ENCODE measurements around the gene PRKCB. TPM values are rescaled to one million over a fixed set of nuclear protein-coding genes. Genes with fewer than 3 reads are reported as not detected.

PRKCB gene
- total and polyA plus RNA-seq, 2 experiments from 2014 or later = 3.7 to 16.4 TPM

DNA sequence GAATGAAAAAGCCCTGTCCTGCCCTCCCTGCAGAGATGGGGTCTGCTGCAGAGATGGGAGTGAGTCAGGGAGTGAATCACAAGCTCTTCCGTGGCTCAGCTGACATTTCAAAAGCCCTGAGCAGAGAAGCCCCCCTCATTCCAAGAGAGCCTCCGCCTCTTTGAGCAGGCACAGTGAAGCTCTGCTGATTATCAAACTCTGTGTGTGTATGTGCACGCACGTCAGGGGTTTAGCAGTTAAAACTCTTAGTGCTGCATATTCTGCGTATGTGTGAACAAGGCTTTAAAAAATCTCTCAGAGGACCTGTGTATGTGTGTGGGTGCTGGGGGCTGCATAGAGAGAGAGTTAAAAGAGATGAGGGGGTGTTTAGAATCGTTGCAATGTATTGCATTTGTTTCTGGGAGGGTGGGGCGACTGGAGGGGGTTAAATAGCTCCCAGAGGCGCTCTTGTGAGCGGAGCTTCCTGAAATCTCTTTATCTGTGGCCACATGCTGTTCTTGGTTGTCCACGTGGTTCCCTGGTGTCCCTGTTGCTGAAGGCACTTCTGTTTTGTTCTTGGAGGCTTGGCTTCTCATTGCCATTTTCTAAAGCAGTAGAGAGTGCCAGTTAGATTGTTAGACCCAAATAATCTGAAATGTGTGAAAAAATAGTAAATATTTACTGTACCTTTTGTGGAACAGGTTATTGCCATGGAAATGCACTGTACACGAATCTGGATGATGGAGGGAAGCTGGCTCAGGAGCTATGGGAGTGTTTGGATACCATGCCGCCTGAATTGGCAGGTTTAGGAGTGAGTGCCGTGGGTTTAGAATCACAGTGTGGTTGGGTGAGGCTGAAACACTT lies 116.6 kb downstream of the PRKCB start:
- Histone ChIP-seq H3K4me3 (no peak overlapping the region), H3K36me3 (ENCODE audit: insufficient read depth) (no peaks in the 10 kb centered on the region), H3K4me2 (peak overlapping the region; percentile 57; the same call in 1 of the 2 replicates), H4K20me1 (replicated peaks; ENCODE audit: insufficient read depth) (no peaks in the 10 kb centered on the region), H3K27me3 (ENCODE audit: insufficient read depth) (no peaks in the 10 kb centered on the region), H3K9me2 (ENCODE audit: insufficient read depth) (no peaks in the 10 kb centered on the region), H3F3A (replicated peaks; ENCODE audit: low read depth) (no peaks in the 10 kb centered on the region), H3K79me2 (replicated peaks; ENCODE audit: insufficient read depth) (no peaks in the 10 kb centered on the region), H3K4me1 (ENCODE audit: insufficient read depth) (peaks cover 15% of the 10 kb centered on the region), H2AFZ (no peak overlapping the region; the same call in 1 of the 2 replicates), H3K27ac (ENCODE audit: low read depth) (no peak overlapping the region)
- ATAC-seq (peak; percentile 74), DNase-seq (ENCODE audit: low spot score) (no peak)
- H3K9me3 Mint-ChIP-seq = no peaks in the 10 kb centered on the region
- no peaks in the 10 kb centered on the region for H3K36me3 Mint-ChIP-seq (ENCODE audit: low read depth)
- no peak overlapping the region for H3K27ac Mint-ChIP-seq
- H3K4me1 Mint-ChIP-seq = peaks cover 28% of the 10 kb centered on the region
- H3K4me3 Mint-ChIP-seq = peak overlapping the region; percentile 4; the same call in 1 of the 3 replicates
- TF ChIP-seq ZNF114 (CRISPR knock-in tag; IDR thresholded peaks at IDR 0.05) (no peak), STAT1 (IDR thresholded peaks at IDR 0.05; ENCODE audit: unreplicated experiment) (no peak), EZH2phosphoT487 (IDR thresholded peaks at IDR 0.05; ENCODE audit: unreplicated experiment) (no peak), CTCF (conservative IDR thresholded peaks at IDR 0.05; ENCODE audit: low read depth in 2 of 2) (no peak), POLR2AphosphoS5 (IDR thresholded peaks at IDR 0.05; ENCODE audit: low read depth) (no peak)
- peaks cover 3% of the 10 kb centered on the region for H3K27me3 Mint-ChIP-seq (ENCODE audit: insufficient read depth, low read depth, poor library complexity)

GRCh38 chr16:23952971-23953300 lies 117.2 kb downstream of the PRKCB start:
- Histone ChIP-seq H3K4me3 (no peak overlapping the region), H3K27me3 (ENCODE audit: insufficient read depth) (no peaks in the 10 kb centered on the region), H3K79me2 (replicated peaks; ENCODE audit: insufficient read depth) (no peaks in the 10 kb centered on the region), H3K4me2 (no peak overlapping the region), H3K36me3 (ENCODE audit: insufficient read depth) (no peaks in the 10 kb centered on the region), H3K27ac (ENCODE audit: low read depth) (no peak overlapping the region), H3K9me2 (ENCODE audit: insufficient read depth) (no peaks in the 10 kb centered on the region), H3K4me1 (ENCODE audit: insufficient read depth) (peaks cover 13% of the 10 kb centered on the region), H4K20me1 (replicated peaks; ENCODE audit: insufficient read depth) (no peaks in the 10 kb centered on the region), H2AFZ (no peak overlapping the region), H3F3A (replicated peaks; ENCODE audit: low read depth) (no peaks in the 10 kb centered on the region)
- TF ChIP-seq CTCF (conservative IDR thresholded peaks at IDR 0.05; ENCODE audit: low read depth in 2 of 2) = no peak
- TF ChIP-seq, protein P1, sequence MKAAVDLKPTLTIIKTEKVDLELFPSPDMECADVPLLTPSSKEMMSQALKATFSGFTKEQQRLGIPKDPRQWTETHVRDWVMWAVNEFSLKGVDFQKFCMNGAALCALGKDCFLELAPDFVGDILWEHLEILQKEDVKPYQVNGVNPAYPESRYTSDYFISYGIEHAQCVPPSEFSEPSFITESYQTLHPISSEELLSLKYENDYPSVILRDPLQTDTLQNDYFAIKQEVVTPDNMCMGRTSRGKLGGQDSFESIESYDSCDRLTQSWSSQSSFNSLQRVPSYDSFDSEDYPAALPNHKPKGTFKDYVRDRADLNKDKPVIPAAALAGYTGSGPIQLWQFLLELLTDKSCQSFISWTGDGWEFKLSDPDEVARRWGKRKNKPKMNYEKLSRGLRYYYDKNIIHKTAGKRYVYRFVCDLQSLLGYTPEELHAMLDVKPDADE (IDR thresholded peaks at IDR 0.05) = no peak
- TF ChIP-seq, protein P2, sequence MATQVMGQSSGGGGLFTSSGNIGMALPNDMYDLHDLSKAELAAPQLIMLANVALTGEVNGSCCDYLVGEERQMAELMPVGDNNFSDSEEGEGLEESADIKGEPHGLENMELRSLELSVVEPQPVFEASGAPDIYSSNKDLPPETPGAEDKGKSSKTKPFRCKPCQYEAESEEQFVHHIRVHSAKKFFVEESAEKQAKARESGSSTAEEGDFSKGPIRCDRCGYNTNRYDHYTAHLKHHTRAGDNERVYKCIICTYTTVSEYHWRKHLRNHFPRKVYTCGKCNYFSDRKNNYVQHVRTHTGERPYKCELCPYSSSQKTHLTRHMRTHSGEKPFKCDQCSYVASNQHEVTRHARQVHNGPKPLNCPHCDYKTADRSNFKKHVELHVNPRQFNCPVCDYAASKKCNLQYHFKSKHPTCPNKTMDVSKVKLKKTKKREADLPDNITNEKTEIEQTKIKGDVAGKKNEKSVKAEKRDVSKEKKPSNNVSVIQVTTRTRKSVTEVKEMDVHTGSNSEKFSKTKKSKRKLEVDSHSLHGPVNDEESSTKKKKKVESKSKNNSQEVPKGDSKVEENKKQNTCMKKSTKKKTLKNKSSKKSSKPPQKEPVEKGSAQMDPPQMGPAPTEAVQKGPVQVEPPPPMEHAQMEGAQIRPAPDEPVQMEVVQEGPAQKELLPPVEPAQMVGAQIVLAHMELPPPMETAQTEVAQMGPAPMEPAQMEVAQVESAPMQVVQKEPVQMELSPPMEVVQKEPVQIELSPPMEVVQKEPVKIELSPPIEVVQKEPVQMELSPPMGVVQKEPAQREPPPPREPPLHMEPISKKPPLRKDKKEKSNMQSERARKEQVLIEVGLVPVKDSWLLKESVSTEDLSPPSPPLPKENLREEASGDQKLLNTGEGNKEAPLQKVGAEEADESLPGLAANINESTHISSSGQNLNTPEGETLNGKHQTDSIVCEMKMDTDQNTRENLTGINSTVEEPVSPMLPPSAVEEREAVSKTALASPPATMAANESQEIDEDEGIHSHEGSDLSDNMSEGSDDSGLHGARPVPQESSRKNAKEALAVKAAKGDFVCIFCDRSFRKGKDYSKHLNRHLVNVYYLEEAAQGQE (IDR thresholded peaks at IDR 0.05; ENCODE audit: unreplicated experiment) = no peak
- no peak for TF ChIP-seq ZNF114 (CRISPR knock-in tag; IDR thresholded peaks at IDR 0.05)
- no peak for TF ChIP-seq JUNB (IDR thresholded peaks at IDR 0.05; ENCODE audit: unreplicated experiment)
- TF ChIP-seq EZH2 (IDR thresholded peaks at IDR 0.05; ENCODE audit: low read depth, unreplicated experiment) = no peak
- no peak for TF ChIP-seq CREB1 (CRISPR knock-in tag; IDR thresholded peaks at IDR 0.05; ENCODE audit: low read depth)
- no peak for TF ChIP-seq NANOG (IDR thresholded peaks at IDR 0.05; ENCODE audit: borderline replicate concordance)
- TF ChIP-seq EZH2phosphoT487 (IDR thresholded peaks at IDR 0.05; ENCODE audit: unreplicated experiment) = no peak
- TF ChIP-seq ZNF331 (CRISPR knock-in tag; IDR thresholded peaks at IDR 0.05; ENCODE audit: low read depth) = no peak
- Mint-ChIP-seq H3K36me3 (ENCODE audit: low read depth) (no peaks in the 10 kb centered on the region), H3K9me3 (no peaks in the 10 kb centered on the region), H3K27me3 (ENCODE audit: insufficient read depth, low read depth, poor library complexity) (peaks cover 3% of the 10 kb centered on the region), H3K4me1 (peaks cover 23% of the 10 kb centered on the region), H3K27ac (no peak overlapping the region), H3K4me3 (no peak overlapping the region)
- ATAC-seq (no peak), DNase-seq (ENCODE audit: low spot score) (no peak)
